Measurements from ENCODE around the gene SECTM1.

The SECTM1 gene

GRCh38 chr17:82314012-82314726 lies 19.4 kb downstream of the SECTM1 start:
- no peak for DNase-seq

GRCh38 chr17:82313195-82314011 lies 20.2 kb downstream of the SECTM1 start:
- DNase-seq = no peak

GRCh38 chr17:82311971-82312370 lies 21.6 kb downstream of the SECTM1 start:
- DNase-seq = no peak

- no peak for DNase-seq
These were observed 22.7 kb downstream of the SECTM1 start for GRCh38 chr17:82310877-82311276.

GRCh38 chr17:82309656-82310570 lies 23.7 kb downstream of the SECTM1 start:
- no peak for DNase-seq

GRCh38 chr17:82305727-82306300 lies 27.8 kb downstream of the SECTM1 start:
- DNase-seq = no peak

GRCh38 chr17:82304826-82305726 lies 28.5 kb downstream of the SECTM1 start:
- no peak for DNase-seq

GRCh38 chr17:82303944-82304808 lies 29.4 kb downstream of the SECTM1 start:
- no peak for DNase-seq

GRCh38 chr17:82302991-82303943 lies 30.3 kb downstream of the SECTM1 start:
- no peak for DNase-seq

- no peak for DNase-seq
These were observed 31.0 kb downstream of the SECTM1 start for GRCh38 chr17:82302568-82302963.

- no peak for DNase-seq
These were observed 31.5 kb downstream of the SECTM1 start for GRCh38 chr17:82301916-82302567.

GRCh38 chr17:82301300-82301915 lies 32.2 kb downstream of the SECTM1 start:
- no peak for DNase-seq

- DNase-seq = peak; percentile 55
These were observed 32.8 kb downstream of the SECTM1 start for GRCh38 chr17:82300707-82301270.

GRCh38 chr17:82300228-82300627 lies 33.3 kb downstream of the SECTM1 start:
- no peak for DNase-seq

GRCh38 chr17:82299452-82299851 lies 34.1 kb downstream of the SECTM1 start:
- no peak for DNase-seq

GRCh38 chr17:82298538-82299421 lies 34.8 kb downstream of the SECTM1 start:
- no peak for DNase-seq
